Gastrocnemius medialis (tissue), 4 donors: Measurements from ENCODE around the gene ENTPD1.

Source experiments
- POLR2A ChIP-seq, 2 donors: fragments of 450-650 bp; IDR thresholded peaks; one replicate each; pipeline ENCODE4 v1.6.1; 2017; ENCODE audit warnings: antibody characterized with exemption in 2 of 2, mild to moderate bottlenecking in 2 of 2, moderate library complexity in 2 of 2
- TF ChIP-seq, protein P1 (sequence below), 5 experiments: fragments of 450-650 bp in 3 of 5; fragments of 200-600 bp in 2 of 5; sonication (generic) in 2 of 5; IDR thresholded peaks in 4 of 5; conservative IDR thresholded peaks in 1 of 5; 1 replicate in 4 of 5; 2 replicates in 1 of 5; pipeline ENCODE4 v1.5.1; 2016 to 2019; ENCODE audit warnings: antibody characterized with exemption in 5 of 5, mild to moderate bottlenecking in 3 of 5, moderate library complexity in 3 of 5

DNA sequence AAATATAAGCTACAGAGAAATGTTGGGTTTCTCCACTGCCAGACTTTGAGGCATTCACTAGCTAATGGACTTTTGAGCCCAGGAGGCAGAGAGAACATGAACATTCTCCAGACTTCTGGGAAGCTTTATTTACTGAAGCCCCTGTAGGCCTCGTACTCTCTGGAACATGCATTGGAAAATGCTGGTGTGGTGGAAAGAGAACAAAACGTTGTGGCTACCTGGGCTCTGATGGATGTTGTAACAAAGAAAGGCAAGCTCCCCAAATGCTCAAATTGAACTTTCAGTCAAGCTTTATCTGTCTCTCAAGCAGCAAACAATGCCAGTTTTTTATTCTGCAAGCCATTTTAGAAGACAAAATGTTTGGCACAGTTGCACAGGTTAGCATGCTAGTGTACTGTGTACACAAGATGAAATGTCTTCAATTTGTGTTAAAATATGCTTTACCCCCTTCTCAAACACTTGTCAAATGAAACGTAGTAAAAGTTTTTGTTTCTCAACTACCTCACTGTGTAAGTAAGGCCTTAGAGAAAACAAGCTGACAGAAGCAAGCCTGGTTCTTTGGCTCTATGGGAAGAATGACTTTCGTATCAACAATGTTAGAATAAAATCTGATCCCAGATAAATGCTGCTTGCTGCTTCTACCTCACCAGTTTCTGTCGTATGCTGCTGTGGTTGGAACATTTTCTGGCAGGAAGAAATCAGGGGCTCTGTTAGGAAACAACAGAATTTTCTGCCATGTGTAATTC, 80.8 kb downstream of the ENTPD1 start:
- TF ChIP-seq, protein P1, sequence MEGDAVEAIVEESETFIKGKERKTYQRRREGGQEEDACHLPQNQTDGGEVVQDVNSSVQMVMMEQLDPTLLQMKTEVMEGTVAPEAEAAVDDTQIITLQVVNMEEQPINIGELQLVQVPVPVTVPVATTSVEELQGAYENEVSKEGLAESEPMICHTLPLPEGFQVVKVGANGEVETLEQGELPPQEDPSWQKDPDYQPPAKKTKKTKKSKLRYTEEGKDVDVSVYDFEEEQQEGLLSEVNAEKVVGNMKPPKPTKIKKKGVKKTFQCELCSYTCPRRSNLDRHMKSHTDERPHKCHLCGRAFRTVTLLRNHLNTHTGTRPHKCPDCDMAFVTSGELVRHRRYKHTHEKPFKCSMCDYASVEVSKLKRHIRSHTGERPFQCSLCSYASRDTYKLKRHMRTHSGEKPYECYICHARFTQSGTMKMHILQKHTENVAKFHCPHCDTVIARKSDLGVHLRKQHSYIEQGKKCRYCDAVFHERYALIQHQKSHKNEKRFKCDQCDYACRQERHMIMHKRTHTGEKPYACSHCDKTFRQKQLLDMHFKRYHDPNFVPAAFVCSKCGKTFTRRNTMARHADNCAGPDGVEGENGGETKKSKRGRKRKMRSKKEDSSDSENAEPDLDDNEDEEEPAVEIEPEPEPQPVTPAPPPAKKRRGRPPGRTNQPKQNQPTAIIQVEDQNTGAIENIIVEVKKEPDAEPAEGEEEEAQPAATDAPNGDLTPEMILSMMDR (IDR thresholded peaks at IDR 0.05 in 4 of 5, conservative IDR thresholded peaks at IDR 0.05 in 1 of 5), result no peak
- TF ChIP-seq POLR2A (IDR thresholded peaks at IDR 0.05), result no peak
